Vagina (tissue), 2 donors: ENCODE measurements around the gene EFCAB9.

Source experiments
- CTCF ChIP-seq, 3 experiments: fragments of 450-650 bp in 2 of 3; fragments of 200-600 bp in 1 of 3; sonication (generic) in 1 of 3; IDR thresholded peaks; one replicate each; pipeline ENCODE4 v1.5.1; 2017 to 2019; ENCODE audit warnings: antibody characterized with exemption in 3 of 3, mild to moderate bottlenecking in 2 of 3, moderate library complexity in 2 of 3
- POLR2A ChIP-seq, 2 donors: fragments of 450-650 bp; IDR thresholded peaks; one replicate each; pipeline ENCODE4 v1.6.1; 2017; ENCODE audit warnings: antibody characterized with exemption in 2 of 2, mild to moderate bottlenecking in 2 of 2, moderate library complexity in 2 of 2

- TF ChIP-seq CTCF (IDR thresholded peaks at IDR 0.05) = no peak
- TF ChIP-seq POLR2A (IDR thresholded peaks at IDR 0.05) = no peak
Observed at GRCh38 chr5:172207511-172207910, 13.5 kb downstream of the EFCAB9 start.
